ENCODE results near the gene GRIK4. TPM values are rescaled to one million over a fixed set of nuclear protein-coding genes. Genes with fewer than 3 reads are reported as not detected.

The GRIK4 gene
- total and polyA plus RNA-seq, 2 donors from 2014 or later = 0.25 TPM; not detected in 1

DNA sequence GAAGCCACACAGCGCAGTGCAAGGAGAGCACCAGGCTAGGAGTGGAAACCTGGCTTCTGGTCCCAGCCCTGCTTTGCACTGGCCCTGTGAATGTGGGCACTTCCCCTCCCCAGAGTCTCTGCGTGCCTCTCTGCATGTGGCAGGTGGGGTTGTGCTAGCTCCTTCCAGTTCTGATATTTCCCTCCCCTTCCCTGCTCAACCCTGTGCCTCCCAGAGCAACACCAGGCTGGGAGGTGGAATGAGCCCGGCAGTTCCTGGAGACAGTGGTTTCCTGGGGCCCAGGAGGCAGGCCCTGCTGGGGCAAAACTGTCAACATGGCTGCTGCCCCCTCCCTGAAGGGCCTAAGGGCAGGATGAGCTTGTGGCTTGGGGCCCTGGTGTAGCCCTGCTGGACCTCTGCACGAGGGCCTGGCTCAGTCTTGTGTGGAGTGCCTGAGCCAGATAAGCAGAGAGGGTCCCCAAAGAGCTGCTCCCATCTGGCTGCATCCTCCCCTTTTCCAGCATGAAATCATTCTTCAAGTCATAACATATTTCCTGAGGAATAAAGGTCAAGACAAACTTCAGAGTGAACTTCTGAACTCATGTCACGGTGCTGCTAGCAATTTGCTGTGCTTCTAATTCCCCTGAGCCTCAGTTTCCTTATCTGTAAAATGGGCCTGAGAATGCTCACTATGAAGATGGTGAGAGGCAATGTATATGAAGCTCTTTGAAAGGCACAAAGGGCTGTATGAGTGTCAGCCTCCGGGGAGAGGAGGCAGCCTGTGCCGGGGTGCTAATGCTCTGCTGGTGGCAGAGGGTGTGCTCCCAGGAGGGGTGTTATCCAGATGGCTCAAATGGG is 116.0 kb downstream of the GRIK4 start:
- intact Hi-C loops (cut with DNase I) = no loop called here
- FAIRE-seq (no peak), DNase-seq (no peak)

GRCh38 chr11:120629407-120630080 is 118.0 kb downstream of the GRIK4 start:
- no peaks in the 10 kb centered on the region for H3K27me3 ChIP-seq (ENCODE audit: control insufficient read depth, insufficient read depth, low read length)
- TF ChIP-seq, protein P1, sequence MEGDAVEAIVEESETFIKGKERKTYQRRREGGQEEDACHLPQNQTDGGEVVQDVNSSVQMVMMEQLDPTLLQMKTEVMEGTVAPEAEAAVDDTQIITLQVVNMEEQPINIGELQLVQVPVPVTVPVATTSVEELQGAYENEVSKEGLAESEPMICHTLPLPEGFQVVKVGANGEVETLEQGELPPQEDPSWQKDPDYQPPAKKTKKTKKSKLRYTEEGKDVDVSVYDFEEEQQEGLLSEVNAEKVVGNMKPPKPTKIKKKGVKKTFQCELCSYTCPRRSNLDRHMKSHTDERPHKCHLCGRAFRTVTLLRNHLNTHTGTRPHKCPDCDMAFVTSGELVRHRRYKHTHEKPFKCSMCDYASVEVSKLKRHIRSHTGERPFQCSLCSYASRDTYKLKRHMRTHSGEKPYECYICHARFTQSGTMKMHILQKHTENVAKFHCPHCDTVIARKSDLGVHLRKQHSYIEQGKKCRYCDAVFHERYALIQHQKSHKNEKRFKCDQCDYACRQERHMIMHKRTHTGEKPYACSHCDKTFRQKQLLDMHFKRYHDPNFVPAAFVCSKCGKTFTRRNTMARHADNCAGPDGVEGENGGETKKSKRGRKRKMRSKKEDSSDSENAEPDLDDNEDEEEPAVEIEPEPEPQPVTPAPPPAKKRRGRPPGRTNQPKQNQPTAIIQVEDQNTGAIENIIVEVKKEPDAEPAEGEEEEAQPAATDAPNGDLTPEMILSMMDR (IDR thresholded peaks at IDR 0.05; ENCODE audit: borderline replicate concordance, extremely low read depth, insufficient read depth) = no peak
- intact Hi-C loops (cut with DNase I) = no loop called here

More for the DNA sequence above, 116.0 kb downstream of the GRIK4 start:
- H3K27ac ChIP-seq (ENCODE audit: low read depth in 2 of 2, low read length in 2 of 2) = no peak overlapping the region
- no peaks in the 10 kb centered on the region for H3K4me1 ChIP-seq (ENCODE audit: control insufficient read depth in 2 of 3, insufficient read depth in 2 of 3, low read depth in 1 of 3, low read length in 3 of 3)
- H3K9ac ChIP-seq (ENCODE audit: low read length in 3 of 3) = no peak overlapping the region
- H3K27me3 ChIP-seq (ENCODE audit: control insufficient read depth, insufficient read depth, low read length) = no peaks in the 10 kb centered on the region
- H3K36me3 ChIP-seq (ENCODE audit: control insufficient read depth in 2 of 3, insufficient read depth in 3 of 3, low read length in 3 of 3) = no peaks in the 10 kb centered on the region
- no peaks in the 10 kb centered on the region for H3K9me3 ChIP-seq (ENCODE audit: control insufficient read depth in 2 of 3, insufficient read depth in 1 of 3, low read length in 3 of 3)
- TF ChIP-seq, protein P1 (IDR thresholded peaks at IDR 0.05; ENCODE audit: borderline replicate concordance, extremely low read depth, insufficient read depth) = no peak
- H3K4me3 ChIP-seq (ENCODE audit: low read length in 3 of 3) = no peak overlapping the region

GRCh38 chr11:120630122-120630521 is 118.6 kb downstream of the GRIK4 start:
- DNase-seq (no peak), FAIRE-seq (no peak)
- intact Hi-C loops (cut with DNase I) = no loop called here
- H3K27ac ChIP-seq (ENCODE audit: low read depth in 2 of 2, low read length in 2 of 2) = no peak overlapping the region
- no peaks in the 10 kb centered on the region for H3K36me3 ChIP-seq (ENCODE audit: control insufficient read depth in 2 of 3, insufficient read depth in 3 of 3, low read length in 3 of 3)
- no peaks in the 10 kb centered on the region for H3K9me3 ChIP-seq (ENCODE audit: control insufficient read depth in 2 of 3, insufficient read depth in 1 of 3, low read length in 3 of 3)
- H3K9ac ChIP-seq (ENCODE audit: low read length in 3 of 3) = no peak overlapping the region
- no peaks in the 10 kb centered on the region for H3K4me1 ChIP-seq (ENCODE audit: control insufficient read depth in 2 of 3, insufficient read depth in 2 of 3, low read depth in 1 of 3, low read length in 3 of 3)
- no peaks in the 10 kb centered on the region for H3K27me3 ChIP-seq (ENCODE audit: control insufficient read depth, insufficient read depth, low read length)
- TF ChIP-seq, protein P1 (IDR thresholded peaks at IDR 0.05; ENCODE audit: borderline replicate concordance, extremely low read depth, insufficient read depth) = no peak
- H3K4me3 ChIP-seq (ENCODE audit: low read length in 3 of 3) = no peak overlapping the region

More at GRCh38 chr11:120629407-120630080, 118.0 kb downstream of the GRIK4 start:
- Histone ChIP-seq H3K36me3 (ENCODE audit: control insufficient read depth in 2 of 3, insufficient read depth in 3 of 3, low read length in 3 of 3) (no peaks in the 10 kb centered on the region), H3K4me3 (ENCODE audit: low read length in 3 of 3) (no peak overlapping the region), H3K4me1 (ENCODE audit: control insufficient read depth in 2 of 3, insufficient read depth in 2 of 3, low read depth in 1 of 3, low read length in 3 of 3) (no peaks in the 10 kb centered on the region), H3K9ac (ENCODE audit: low read length in 3 of 3) (no peak overlapping the region), H3K27ac (ENCODE audit: low read depth in 2 of 2, low read length in 2 of 2) (no peak overlapping the region), H3K9me3 (ENCODE audit: control insufficient read depth in 2 of 3, insufficient read depth in 1 of 3, low read length in 3 of 3) (no peaks in the 10 kb centered on the region)
- FAIRE-seq (no peak), DNase-seq (no peak)

All from kidney (tissue), 14 donors.